Jurkat, Clone E6-1 (cell line): ENCODE data around the gene MED13.
"Not testable (repeated sequence)": the region's sequence is repeated elsewhere in the genome, so short reads cannot be mapped to it uniquely, and the experiment has no call there.

ENCODE experiments used
- DNase-seq: peaks from one replicate; pipeline ENCODE4 v3.0.0-alpha.2; 2011; ENCODE audit warnings: low read depth, low spot score
- H3K4me3 ChIP-seq: 2 replicates; pipeline ENCODE4 v1.5.1; 2011; ENCODE audit warnings: mild to moderate bottlenecking, low read length, control low read depth, moderate library complexity

The MED13 gene

DNA sequence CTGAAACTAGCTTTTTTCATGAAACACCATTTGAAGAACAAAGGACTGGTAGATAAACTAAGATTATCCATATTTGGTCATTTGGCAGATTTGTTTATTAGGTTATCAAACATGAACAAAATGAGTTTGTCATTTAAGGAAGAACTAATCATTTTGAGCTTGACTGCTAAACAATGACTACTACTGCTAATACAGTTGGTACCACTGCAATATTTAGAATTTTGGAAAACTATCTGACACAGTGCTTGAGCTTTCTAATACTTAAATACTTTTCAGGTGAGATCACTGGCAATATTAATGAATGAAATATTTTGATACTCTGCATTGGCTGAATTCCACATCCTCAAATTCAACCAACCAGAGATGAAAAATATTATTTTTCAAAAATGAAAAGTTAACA is 47.2 kb downstream of the MED13 start:
- no peak for DNase-seq
- H3K4me3 ChIP-seq: no peak overlapping the region

GRCh38 chr17:62017496-62017895 is 47.6 kb downstream of the MED13 start:
- no peak for DNase-seq
- no peak overlapping the region for H3K4me3 ChIP-seq

DNA sequence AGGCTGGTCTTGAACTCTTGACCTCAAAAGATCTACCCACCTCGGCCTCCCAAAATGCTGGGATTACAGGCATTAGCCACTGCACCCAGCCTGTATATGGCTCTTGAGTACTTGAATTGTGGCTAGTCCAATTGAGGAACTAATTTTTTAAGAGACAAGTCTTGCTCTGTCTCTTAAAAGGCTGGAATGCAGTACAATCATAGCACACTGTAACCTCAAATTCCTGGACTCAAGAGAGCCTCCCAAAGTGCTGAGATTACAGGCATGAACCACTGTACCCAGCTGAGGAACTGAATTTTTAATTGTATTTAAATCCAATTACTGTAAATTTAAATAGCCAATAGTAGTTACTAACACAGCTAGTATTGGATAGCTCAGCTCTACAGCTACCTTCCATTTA is 50.6 kb downstream of the MED13 start:
- no peak overlapping the region for H3K4me3 ChIP-seq
- DNase-seq: no peak

DNA sequence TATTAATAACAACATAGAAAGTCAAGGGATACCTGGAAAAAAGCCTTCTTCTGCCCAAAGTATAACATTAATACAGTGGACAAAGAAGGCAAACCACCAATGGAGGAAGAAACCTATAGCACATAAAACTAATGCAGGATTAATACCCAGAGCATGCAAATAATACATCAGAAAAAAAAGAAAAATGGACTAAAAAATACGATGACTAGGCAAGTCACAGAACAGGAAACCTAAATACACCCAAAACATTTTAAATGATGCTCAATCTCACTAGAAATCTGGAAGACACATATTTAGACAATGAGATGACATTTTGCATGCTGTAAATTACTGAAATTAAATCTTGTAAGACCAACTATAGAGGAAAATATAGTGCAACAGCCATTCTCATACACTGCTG is 55.9 kb downstream of the MED13 start:
- DNase-seq: no peak

DNA sequence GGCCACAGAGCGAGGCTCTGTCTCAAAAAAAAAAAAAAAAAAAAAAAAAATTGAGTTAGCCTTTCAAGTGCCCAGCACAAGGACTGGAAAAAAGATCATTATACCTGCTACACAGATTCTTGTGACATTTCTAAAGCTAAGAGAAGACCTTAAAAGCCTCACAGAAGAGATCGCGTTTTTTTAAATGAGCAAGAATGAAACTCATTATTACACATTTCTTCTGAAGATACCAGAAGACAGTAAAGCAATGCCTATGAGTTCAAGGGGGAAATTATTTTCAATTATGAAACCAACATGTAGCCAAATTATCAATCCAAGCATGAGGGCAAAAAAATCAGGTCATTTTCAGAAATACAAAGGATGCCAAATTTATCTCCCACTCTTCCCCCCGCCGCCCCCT is 56.8 kb downstream of the MED13 start:
- H3K4me3 ChIP-seq: no peak overlapping the region
- no peak for DNase-seq

More for the DNA sequence above, 55.9 kb downstream of the MED13 start:
- no peak overlapping the region for H3K4me3 ChIP-seq

DNA sequence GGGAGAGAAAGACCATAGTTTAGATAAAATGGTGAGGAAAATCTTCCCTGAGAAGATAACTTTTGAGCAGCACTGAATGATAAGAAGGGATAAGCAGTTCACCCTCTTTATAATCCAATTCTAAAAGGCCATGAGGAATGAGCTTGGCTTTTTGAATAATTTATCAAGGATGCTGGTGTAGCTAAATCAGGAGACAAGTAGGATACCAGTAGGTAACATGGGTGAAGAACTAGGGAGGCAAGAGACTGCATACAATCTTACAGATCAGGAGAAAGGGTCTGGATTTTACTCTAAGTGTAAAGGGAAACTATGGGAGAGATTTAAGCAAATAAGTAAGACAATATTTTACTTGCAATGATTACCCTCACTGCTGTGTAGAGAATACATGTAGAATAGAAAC is 60.7 kb downstream of the MED13 start:
- no peak for DNase-seq
- no peak overlapping the region for H3K4me3 ChIP-seq

GRCh38 chr17:62003141-62003540 is 61.9 kb downstream of the MED13 start:
- DNase-seq, H3K4me3 ChIP-seq: not testable (repeated sequence)

GRCh38 chr17:62001105-62001504 is 64.0 kb downstream of the MED13 start:
- no peak overlapping the region for H3K4me3 ChIP-seq
- DNase-seq: no peak

DNA sequence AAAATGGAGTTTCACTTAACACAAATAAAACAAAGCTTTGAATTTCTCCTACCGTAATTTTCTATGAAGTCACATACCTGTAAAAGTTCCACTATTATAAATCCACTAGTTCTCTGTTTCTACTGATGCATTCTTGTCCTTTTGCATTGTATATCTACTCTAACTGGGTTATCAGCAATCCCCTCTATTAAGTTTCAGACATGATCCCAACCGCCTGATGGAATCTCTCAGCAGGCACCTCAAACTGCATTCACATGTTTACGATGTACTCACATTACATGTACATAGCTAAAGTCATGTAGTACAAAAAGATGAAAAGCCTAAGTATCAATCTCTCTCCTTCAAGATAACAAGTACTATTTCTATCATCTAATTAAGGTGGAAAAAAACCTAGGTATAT is 64.9 kb downstream of the MED13 start:
- no peak for DNase-seq
- no peak overlapping the region for H3K4me3 ChIP-seq

- not testable (repeated sequence) for DNase-seq, H3K4me3 ChIP-seq
Observed at GRCh38 chr17:61998534-61998933, 66.5 kb downstream of the MED13 start.

DNA sequence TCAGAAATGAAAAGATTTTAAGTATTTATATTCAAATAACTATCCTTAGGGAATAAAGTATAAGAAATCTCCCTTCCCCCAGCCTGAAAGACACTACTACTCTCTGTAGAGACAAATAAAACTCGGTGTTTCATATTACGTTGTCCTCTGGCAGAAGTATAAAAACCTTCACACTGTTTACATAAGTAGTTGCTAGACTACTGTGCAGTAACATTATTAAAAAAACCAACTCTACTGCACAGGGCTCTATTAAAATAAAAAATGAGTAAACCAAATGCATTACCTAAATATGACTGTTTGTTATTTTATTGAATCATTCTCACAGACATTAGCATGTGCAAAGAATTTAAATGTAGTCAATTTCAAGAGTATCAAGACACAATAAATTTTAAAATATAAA is 67.4 kb downstream of the MED13 start:
- no peak for DNase-seq
- no peak overlapping the region for H3K4me3 ChIP-seq

GRCh38 chr17:61996916-61997605 is 68.0 kb downstream of the MED13 start:
- DNase-seq: no peak
- H3K4me3 ChIP-seq: no peak overlapping the region

- no peak for DNase-seq
Observed at GRCh38 chr17:61989509-61989908, 75.6 kb downstream of the MED13 start.

GRCh38 chr17:61986898-61987297 is 78.2 kb downstream of the MED13 start:
- no peak overlapping the region for H3K4me3 ChIP-seq
- DNase-seq: no peak

More at GRCh38 chr17:61989509-61989908, 75.6 kb downstream of the MED13 start:
- no peak overlapping the region for H3K4me3 ChIP-seq

DNA sequence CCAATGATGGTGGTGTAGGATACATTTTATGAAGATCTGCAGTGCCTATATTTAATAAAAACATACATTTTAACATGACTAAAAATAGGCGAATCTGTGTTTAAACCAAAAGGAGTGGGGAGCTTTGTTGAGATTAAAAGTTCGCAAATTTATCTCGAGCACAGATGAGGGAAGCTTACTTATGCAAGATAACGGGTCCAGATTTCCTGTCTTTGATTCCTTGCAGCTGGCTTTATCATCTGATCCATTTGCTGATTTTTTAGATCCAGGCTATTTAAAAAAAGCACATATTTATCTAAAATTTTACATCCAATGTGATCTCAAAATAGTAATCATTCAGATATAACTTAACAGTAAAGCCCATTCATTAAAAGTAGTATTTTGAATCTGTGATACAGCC is 80.3 kb downstream of the MED13 start:
- no peak for DNase-seq
- H3K4me3 ChIP-seq: no peak overlapping the region

GRCh38 chr17:61981323-61981722 is 83.8 kb downstream of the MED13 start:
- DNase-seq: no peak
- H3K4me3 ChIP-seq: no peak overlapping the region

DNA sequence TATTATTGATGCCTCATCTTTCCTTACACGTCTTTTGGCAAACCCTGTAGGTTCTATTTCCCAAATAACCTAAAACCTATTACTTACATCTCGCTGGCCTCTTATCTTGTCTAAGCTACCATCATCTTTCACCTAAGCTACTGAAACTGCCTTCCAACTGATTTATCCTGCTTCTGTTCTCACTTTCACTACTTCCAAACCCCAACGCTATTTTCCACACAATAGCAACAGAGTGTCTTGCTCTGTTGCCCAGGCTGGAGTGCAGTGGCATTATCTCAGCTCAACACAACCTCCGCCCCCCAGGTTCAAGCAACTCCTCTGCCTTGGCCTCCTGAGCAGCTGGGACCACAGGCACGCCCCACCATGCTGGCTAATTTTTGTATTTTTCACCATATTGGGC is 84.5 kb downstream of the MED13 start:
- no peak overlapping the region for H3K4me3 ChIP-seq
- no peak for DNase-seq

GRCh38 chr17:61974115-61974514 is 91.0 kb downstream of the MED13 start:
- DNase-seq: no peak
- H3K4me3 ChIP-seq: no peak overlapping the region

DNA sequence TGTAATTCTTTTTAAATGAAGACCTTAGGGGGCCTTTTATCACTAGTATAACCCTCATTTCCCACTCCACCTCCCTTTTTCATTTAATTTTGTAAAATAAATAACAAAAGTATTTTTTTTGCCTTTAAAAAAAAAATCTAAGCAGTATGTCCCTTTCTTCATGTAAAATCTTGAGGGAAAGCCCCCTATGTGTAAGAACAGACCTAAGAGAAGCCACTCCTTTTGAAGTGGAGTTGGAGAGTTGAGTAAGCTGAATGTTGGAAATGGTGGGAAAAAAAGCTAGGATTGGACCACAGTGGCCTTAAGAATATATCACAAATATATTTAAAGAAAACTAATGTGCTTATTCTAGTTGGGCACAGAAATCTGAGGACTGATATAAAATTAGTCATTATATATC is 92.8 kb downstream of the MED13 start:
- no peak for DNase-seq
- no peak overlapping the region for H3K4me3 ChIP-seq

DNA sequence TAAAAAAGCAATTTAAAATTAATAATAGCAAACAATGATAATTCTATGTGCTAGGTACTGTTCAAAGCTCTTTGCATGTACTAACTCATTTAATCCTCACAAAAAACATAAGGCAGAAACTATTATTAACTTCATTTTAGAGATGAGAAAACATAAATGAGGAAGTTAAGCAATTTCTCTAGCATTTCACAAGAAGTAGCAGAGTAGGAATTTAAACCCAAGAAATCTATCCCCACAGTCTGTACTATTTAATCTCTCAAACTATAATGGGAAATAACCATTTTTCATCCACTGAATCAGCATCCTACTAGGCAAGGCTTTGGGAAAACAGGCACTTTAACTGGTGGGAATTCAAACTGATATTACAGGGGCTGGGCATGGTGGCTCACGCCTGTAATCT is 95.0 kb downstream of the MED13 start:
- no peak for DNase-seq
- no peak overlapping the region for H3K4me3 ChIP-seq

DNA sequence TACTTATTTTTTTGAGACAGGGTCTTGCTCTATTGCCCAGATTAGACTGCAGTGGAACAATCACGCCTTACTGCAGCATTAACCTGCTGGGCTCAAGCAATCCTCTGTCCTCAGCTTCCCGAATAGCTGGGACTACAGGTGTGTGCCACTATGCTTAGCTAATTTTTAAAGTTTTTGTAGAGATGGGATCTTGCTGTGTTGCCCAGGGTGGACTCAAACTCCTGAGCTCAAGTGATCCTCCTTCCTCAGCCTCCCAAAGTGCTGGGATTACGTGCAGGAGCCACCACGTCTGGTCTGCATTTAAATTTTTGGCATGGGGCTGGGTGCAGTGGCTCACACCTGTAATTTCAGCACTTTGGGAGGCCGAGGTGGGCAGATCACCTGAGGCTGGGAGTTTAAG is 96.3 kb downstream of the MED13 start:
- no peak overlapping the region for H3K4me3 ChIP-seq
- no peak for DNase-seq

DNA sequence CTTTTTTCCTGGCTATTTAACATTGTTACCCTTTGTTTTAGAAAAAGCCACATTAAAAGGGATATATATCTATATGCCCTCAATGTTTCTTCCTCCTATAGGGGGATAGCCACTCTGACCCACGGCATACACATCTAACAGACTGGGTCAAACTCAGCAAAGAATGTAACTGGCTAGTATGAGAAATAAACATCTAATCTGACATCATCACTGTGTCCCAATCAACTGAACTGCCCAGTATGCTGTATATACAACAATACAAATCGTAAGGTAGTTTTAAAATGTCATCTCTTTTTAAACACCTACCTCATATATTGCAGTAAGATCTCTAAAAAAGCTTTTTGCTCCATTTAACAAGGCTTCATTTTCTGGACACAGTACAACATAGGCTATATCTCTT is 97.3 kb downstream of the MED13 start:
- DNase-seq: no peak
- no peak overlapping the region for H3K4me3 ChIP-seq
